NCI-H524 (cell line): Measurements from ENCODE around the gene GPI.
"Not testable (repeated sequence)": the region's sequence is repeated elsewhere in the genome, so short reads cannot be mapped to it uniquely, and the experiment has no call there.

Experiments
- DNase-seq, 2 experiments: peaks; one replicate each; lab custom pipeline; 2025; lab: John Stamatoyannopoulos, UW

The GPI gene

DNA sequence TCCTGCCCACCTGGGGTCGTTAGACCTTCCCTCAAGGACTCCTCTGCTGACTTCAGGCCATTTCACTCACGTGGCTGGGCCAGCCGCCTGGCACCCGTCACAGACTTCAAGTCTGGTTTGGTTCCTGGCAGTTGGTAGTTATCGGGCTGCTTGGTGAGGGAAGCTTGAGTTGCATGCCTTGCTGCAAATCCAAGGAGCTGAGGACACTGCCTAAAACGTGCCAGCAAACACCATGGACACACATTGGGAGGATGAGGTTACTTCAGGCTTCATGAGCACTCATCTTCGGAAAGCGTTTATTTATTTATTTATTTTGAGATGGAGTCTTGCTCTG is 2.6 kb downstream of the GPI start:
- no peak for DNase-seq

DNA sequence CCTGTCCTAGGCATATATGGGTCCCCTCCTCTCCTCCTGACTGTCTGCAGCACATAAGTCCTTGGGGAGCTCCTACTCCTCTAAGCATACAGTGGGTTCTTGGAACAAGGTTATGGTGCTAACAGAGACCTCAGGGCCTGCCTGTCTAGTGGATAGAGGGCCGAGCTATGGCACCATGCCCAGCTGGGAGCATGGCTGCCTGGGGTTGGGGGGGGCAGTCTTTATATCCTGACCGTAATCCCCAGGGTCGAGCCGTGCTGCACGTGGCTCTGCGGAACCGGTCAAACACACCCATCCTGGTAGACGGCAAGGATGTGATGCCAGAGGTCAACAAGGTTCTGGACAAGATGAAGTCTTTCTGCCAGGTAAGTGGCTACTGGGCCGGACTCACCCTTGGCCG is 3.3 kb downstream of the GPI start:
- DNase-seq, result no peak

GRCh38 chr19:34369166-34369565 is 4.2 kb downstream of the GPI start:
- not testable (repeated sequence) for DNase-seq

GRCh38 chr19:34370117-34370516 is 5.1 kb downstream of the GPI start:
- no peak for DNase-seq

GRCh38 chr19:34370983-34371382 is 6.0 kb downstream of the GPI start:
- DNase-seq, result peak in 1 of 2 experiments; percentile 34

DNA sequence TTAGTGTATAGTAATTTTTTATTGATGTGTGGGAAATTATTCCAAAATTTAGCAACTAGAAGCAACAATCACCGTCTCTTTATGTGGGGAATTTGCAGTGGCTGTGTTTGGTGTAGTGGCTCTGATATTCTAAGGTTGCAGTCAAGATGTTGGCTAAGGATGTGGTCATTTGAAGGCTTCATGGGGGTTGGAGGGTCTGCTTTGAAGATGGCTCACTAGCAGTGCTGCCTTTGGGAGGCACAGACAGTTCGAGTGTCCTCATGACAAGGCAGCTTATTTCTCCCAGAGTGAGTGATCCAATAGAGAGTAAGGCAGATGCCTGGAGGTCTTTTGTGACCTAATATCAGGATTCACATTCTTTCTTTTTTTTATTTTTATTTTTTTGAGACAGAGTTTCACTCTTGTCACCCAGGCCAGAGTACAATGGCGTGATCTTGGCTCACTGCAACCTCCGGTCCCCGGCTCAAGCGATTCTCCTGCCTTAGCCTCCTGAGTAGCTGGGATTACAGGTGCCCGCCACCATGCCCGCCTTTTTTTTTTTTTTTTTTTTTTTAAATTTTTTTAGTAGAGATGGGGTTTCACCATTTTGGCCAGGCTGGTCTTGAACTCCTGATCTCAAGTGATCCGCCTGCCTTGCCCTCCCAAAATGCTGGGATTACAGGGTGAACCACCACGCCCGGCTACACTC is 8.7 kb downstream of the GPI start:
- no peak for DNase-seq

- no peak for DNase-seq
Observed at GRCh38 chr19:34375598-34375997, 10.6 kb downstream of the GPI start.

DNA sequence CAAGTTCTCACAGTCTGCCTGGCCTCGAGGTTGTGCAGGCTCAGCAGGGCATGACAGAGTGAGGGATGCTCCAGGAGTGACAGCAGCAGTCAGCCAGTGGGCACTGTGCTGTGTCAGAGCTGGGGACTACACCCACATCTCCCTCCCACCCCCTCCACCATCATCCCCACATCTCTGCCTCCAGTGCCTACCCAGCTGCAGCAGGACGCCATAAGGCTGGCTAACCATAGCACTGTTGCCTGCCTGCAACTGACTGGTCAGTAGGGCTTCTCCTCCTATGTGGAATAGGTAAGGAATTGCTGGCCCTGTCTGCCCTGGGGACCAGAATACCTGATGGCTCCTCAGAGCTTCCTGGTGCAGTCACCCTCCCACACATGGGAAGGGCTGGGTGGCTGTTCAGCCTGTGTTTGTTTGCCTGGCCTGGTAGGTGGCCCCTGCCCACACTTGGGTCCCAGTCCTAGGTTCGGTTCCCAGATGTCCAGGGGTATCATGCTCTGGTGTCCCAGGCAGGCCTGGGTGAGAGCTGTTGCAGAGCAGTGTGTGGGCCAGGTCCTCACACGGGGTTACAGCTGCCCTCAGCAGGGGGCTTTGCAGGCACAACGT is 15.7 kb downstream of the GPI start:
- no peak for DNase-seq

DNA sequence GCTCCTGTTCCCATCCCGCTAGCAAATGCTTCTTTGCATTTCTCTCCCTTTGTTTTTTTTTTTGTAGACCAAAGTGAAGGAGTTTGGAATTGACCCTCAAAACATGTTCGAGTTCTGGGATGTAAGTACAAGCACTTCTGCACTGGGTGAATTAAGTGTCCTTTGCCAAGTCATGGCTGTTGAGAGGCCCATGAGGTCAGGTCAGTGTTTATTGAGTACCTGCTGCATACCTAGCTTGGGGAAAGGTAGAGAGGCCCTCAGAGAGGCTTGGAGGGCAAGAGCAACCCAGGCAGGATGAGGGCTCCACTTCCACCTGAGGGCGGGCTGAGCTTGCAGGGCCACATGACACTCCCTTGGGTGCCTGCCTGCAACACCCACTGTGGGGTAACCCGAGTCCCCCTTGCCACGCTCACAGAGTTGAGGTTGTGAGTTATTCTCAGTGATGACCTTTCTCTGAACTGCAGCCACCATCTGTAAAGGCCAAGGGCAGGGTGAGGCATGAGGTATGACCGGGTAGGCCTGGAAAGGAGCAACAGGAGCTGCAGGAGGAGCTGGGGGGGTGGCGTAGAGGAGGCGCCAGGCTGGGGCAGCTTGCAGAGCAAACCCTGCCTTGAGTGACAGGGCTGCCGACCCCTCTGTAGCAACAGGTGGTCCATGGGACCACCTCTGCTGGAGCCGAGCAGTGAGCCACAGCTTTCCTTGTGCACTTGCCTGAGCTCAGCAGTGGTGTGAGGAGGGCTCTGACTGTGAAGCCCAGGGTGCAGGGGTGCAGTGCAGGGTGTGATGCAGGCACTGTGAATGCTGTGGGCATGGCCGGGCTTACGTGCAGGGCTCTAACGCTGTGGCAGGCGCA is 16.6 kb downstream of the GPI start:
- DNase-seq, result no peak

- no peak for DNase-seq
Observed at GRCh38 chr19:34382471-34382870, 17.5 kb downstream of the GPI start.

- DNase-seq, result no peak
Observed at GRCh38 chr19:34383599-34383998, 18.6 kb downstream of the GPI start.

DNA sequence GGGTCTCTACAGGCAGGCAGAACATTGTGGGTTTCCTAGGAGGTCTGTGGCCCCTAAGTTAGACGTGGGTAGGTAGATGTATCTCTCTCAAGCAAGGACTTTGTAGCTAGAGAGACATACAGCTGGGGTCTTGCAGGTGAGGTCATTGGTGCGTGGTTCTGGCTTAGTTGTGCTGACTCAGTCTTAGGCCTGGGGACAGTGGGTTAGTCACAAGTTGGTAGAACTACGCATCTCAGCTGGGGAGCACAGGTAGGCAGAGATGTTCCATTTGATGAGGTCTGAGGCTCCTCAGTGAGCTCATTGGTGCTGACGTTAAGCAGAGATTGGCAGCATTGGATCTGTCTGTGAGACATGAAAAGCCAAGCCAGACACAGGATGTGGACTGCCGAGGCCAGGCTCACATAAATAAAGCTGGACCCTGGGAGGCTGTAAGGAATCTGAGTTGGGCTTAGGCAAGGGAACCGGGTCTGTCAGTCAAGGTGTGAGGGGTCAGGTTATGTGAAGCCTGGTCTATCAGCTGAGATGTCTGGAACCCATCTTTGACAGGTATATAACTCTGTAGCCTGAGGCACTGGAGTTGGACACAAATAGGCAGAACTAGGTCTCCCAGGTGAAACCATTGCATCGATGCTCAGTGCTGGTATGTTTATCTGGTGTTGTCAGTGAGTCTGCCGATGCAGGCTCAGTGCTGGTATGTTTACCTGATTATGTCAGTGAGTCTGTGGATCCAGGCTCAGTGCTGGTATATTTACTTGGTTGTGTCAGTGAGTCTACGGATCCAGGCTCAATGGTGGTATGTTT is 21.8 kb downstream of the GPI start:
- DNase-seq, result no peak

- no peak for DNase-seq
Observed at GRCh38 chr19:34387446-34387810, 22.4 kb downstream of the GPI start.

- DNase-seq, result not testable (repeated sequence)
Observed at GRCh38 chr19:34388745-34389144, 23.7 kb downstream of the GPI start.

GRCh38 chr19:34391813-34392212 is 26.8 kb downstream of the GPI start:
- DNase-seq, result no peak

- no peak for DNase-seq
Observed at GRCh38 chr19:34393031-34393430, 28.0 kb downstream of the GPI start.

GRCh38 chr19:34393629-34394028 is 28.6 kb downstream of the GPI start:
- DNase-seq, result peak in 1 of 2 experiments; percentile 21

GRCh38 chr19:34397853-34398252 is 32.9 kb downstream of the GPI start:
- DNase-seq, result no peak

DNA sequence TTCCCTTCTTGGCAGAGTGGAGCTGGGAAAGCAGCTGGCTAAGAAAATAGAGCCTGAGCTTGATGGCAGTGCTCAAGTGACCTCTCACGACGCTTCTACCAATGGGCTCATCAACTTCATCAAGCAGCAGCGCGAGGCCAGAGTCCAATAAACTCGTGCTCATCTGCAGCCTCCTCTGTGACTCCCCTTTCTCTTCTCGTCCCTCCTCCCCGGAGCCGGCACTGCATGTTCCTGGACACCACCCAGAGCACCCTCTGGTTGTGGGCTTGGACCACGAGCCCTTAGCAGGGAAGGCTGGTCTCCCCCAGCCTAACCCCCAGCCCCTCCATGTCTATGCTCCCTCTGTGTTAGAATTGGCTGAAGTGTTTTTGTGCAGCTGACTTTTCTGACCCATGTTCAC is 34.9 kb downstream of the GPI start:
- no peak for DNase-seq

DNA sequence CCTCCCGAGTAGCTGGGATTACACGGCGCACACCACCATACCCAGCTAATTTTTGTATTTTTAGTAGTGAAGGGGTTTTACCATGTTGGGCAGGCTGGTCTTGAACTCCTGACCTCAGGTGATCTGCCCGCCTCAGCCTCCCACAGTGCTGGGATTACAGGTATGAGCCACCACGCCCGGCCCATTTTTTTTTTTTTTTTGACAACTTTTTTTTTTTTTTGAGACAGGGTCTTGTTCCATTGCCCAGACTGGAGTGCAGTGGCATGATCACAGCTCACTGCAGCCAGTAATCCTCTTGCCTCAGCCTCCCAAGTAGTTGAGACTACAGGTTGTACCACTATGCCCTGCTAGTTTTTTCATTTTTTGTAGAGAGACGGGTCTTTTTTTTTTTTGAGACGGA is 35.8 kb downstream of the GPI start:
- DNase-seq, result not testable (repeated sequence)

DNA sequence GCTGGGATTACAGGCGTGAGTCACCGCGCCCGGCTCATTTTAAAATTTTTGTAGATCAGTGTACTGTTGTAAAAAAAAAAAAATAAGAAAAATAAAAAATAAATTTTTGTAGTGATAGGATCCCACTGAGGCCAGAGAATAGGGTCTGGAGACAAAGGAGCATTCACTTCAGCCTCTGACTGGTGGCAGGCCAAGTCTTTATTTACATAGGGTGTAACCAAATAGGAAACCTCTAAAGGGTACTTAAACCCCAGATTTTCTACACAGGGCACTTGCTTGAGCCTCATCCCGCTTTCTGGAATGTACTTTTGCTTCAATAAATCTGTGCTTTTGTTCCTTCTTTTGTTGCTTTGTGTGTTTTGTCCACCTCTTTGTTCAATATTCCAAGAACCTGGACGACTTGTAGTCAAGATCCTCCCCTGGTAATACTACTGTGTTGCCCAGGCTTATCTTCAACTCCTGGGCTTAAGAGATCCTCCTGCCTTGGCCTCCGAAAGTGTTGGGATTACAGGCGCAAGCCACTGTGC is 37.1 kb downstream of the GPI start:
- no peak for DNase-seq

- no peak for DNase-seq
Observed at GRCh38 chr19:34403784-34404108, 38.8 kb downstream of the GPI start.
